Measurements from ENCODE around the gene SLU7.

SLU7 gene

GRCh38 chr5:160371294-160371693 is 47.6 kb downstream of the SLU7 start:
- no peak for DNase-seq (ENCODE audit: low read depth)
- no peak for TF ChIP-seq CTCF (conservative IDR thresholded peaks at IDR 0.05; ENCODE audit: control insufficient read depth, insufficient read depth, low read depth, low read length)
- H3K4me3 ChIP-seq (ENCODE audit: control insufficient read depth, low read depth, low read length): no peak overlapping the region

GRCh38 chr5:160370713-160371034 is 48.2 kb downstream of the SLU7 start:
- TF ChIP-seq CTCF (conservative IDR thresholded peaks at IDR 0.05; ENCODE audit: control insufficient read depth, insufficient read depth, low read depth, low read length): no peak
- DNase-seq (ENCODE audit: low read depth): no peak
- H3K4me3 ChIP-seq (ENCODE audit: control insufficient read depth, low read depth, low read length): peak overlapping the region; percentile 41

GRCh38 chr5:160369990-160370712 is 48.7 kb downstream of the SLU7 start, which contains the start of gene C1QTNF2:
TSS of gene C1QTNF2 (minus strand) at chr5:160370626. CDS start at chr5:160355011, 15,615 bp downstream.
- peak; percentile 61 for DNase-seq (ENCODE audit: low read depth)
- peak within 1 kb of the TSS; percentile 41 for H3K4me3 ChIP-seq (ENCODE audit: control insufficient read depth, low read depth, low read length)
- no peak for TF ChIP-seq CTCF (conservative IDR thresholded peaks at IDR 0.05; ENCODE audit: control insufficient read depth, insufficient read depth, low read depth, low read length)

- no peak for DNase-seq (ENCODE audit: low read depth)
- TF ChIP-seq CTCF (conservative IDR thresholded peaks at IDR 0.05; ENCODE audit: control insufficient read depth, insufficient read depth, low read depth, low read length): no peak
- H3K4me3 ChIP-seq (ENCODE audit: control insufficient read depth, low read depth, low read length): no peak overlapping the region
Measured at GRCh38 chr5:160367885-160368284, 51.0 kb downstream of the SLU7 start.

- no peak overlapping the region for H3K4me3 ChIP-seq (ENCODE audit: control insufficient read depth, low read depth, low read length)
- no peak for TF ChIP-seq CTCF (conservative IDR thresholded peaks at IDR 0.05; ENCODE audit: control insufficient read depth, insufficient read depth, low read depth, low read length)
Measured at GRCh38 chr5:160367261-160367660, 51.6 kb downstream of the SLU7 start.

GRCh38 chr5:160366230-160366629 is 52.7 kb downstream of the SLU7 start:
- no peak overlapping the region for H3K4me3 ChIP-seq (ENCODE audit: control insufficient read depth, low read depth, low read length)
- DNase-seq (ENCODE audit: low read depth): no peak
- TF ChIP-seq CTCF (conservative IDR thresholded peaks at IDR 0.05; ENCODE audit: control insufficient read depth, insufficient read depth, low read depth, low read length): no peak

More at GRCh38 chr5:160367261-160367660, 51.6 kb downstream of the SLU7 start:
- no peak for DNase-seq (ENCODE audit: low read depth)
